Hematopoietic multipotent progenitor cell treated with erythropoietin and hydrocortisone succinate and interleukin-3 and kit ligand, for 6 days (in vitro differentiated cells): ENCODE measurements around the gene GCK.
A peak's percentile ranks its signal among the peaks of the same experiment; 100 is the strongest.

Experiments
- DNase-seq: peaks from one replicate; pipeline ENCODE4 v3.0.0-alpha.2; 2015

Gene GCK

GRCh38 chr7:44102846-44103565 is 86.2 kb downstream of the GCK start:
- no peak for DNase-seq

GRCh38 chr7:44101966-44102845 is 87.0 kb downstream of the GCK start:
- no peak for DNase-seq

GRCh38 chr7:44101303-44101965 is 87.8 kb downstream of the GCK start:
- DNase-seq, result no peak

- DNase-seq, result no peak
Observed at GRCh38 chr7:44100458-44101302, 88.6 kb downstream of the GCK start.

- DNase-seq, result no peak
Observed at GRCh38 chr7:44099669-44100068, 89.6 kb downstream of the GCK start.

GRCh38 chr7:44098092-44099068 is 90.9 kb downstream of the GCK start:
- DNase-seq, result no peak

GRCh38 chr7:44097064-44097932 is 91.9 kb downstream of the GCK start:
- peak; percentile 63 for DNase-seq

- no peak for DNase-seq
Observed at GRCh38 chr7:44096326-44096881, 92.8 kb downstream of the GCK start.

- no peak for DNase-seq
Observed at GRCh38 chr7:44095781-44096180, 93.5 kb downstream of the GCK start.

GRCh38 chr7:44094883-44095592 is 94.2 kb downstream of the GCK start:
- DNase-seq, result no peak

- no peak for DNase-seq
Observed at GRCh38 chr7:44094365-44094764, 94.9 kb downstream of the GCK start.
